Testis (tissue), 3 donors: ENCODE results near the gene SLC6A6. TPM values are rescaled to one million over a fixed set of nuclear protein-coding genes. Genes with fewer than 3 reads are reported as not detected.
A peak's percentile ranks its signal among the peaks of the same experiment; 100 is the strongest.

Experiments
- DNase-seq: peaks from one replicate; pipeline ENCODE4 v3.0.0-alpha.2; 2019
- H3K27ac ChIP-seq, 2 donors: fragments of 200-600 bp; sonication (generic); one replicate each; pipeline ENCODE4 v1.5.1; 2019
- H3K27me3 ChIP-seq: fragments of 200-600 bp; sonication (generic); one replicate; pipeline ENCODE4 v1.5.1; 2019
- H3K36me3 ChIP-seq: fragments of 200-600 bp; sonication (generic); one replicate; pipeline ENCODE4 v1.5.1; 2017; ENCODE audit warnings: low read depth; ENCODE audit errors: missing control alignments
- H3K4me1 ChIP-seq: fragments of 200-600 bp; sonication (generic); one replicate; pipeline ENCODE4 v1.5.1; 2019
- H3K4me3 ChIP-seq, 2 donors: fragments of 200-600 bp; sonication (generic); one replicate each; pipeline ENCODE4 v1.5.1; 2017 to 2019
- H3K9me3 ChIP-seq: fragments of 200-600 bp; sonication (generic); one replicate; pipeline ENCODE4 v1.5.1; 2017
- CTCF ChIP-seq, 3 experiments: fragments of 450-650 bp in 2 of 3; fragments of 200-600 bp in 1 of 3; sonication (generic) in 1 of 3; IDR thresholded peaks; one replicate each; pipeline ENCODE4 v1.5.1; 2016 to 2019; ENCODE audit warnings: antibody characterized with exemption in 3 of 3, mild to moderate bottlenecking in 2 of 3, moderate library complexity in 1 of 3
- POLR2A ChIP-seq: fragments of 450-650 bp; IDR thresholded peaks from one replicate; pipeline ENCODE4 v1.6.1; 2017; ENCODE audit warnings: antibody characterized with exemption, mild to moderate bottlenecking, moderate library complexity
- WGBS, 2 donors: methylation state at CpG; one replicate each; pipeline ENCODE4 v1.1.5; 2018; 5-methylcytosine and 5-hydroxymethylcytosine counted together
- intact Hi-C: fragments of 100-400 bp; cut with DNase I; formaldehyde crosslinking; loops from one replicate; pipeline ENCODE4 v1.15.1; 2023; ENCODE audit warnings: low total_unique reads
- polyA plus RNA-seq: library from polyadenylated mRNA; stranded (reverse); fragments of 350-450 nt; fragmentation: Illumina TruSeq; extraction: RNeasy Lipid Tissue Mini Kit (QIAGEN cat#74804); gene quantifications from one replicate; pipeline ENCODE4 v1.2.3, GENCODE V29; 2014; ENCODE audit warnings: low read depth, low replicate concordance; ENCODE audit not compliant: insufficient read depth
- total RNA-seq, 2 donors: library from RNA; depleted of rRNA; stranded (reverse); fragments of >200 nt; gene quantifications; one replicate each; pipeline ENCODE4 v1.2.3, GENCODE V29; 2016

Gene SLC6A6
- total and polyA plus RNA-seq, 3 donors from 2014 or later: 9.7 to 14.9 (median 13.7) TPM

- no peak overlapping the region for H3K27ac ChIP-seq
- no peaks in the 10 kb centered on the region for H3K9me3 ChIP-seq
- no peaks in the 10 kb centered on the region for H3K36me3 ChIP-seq
- intact Hi-C loops: no loop called here
- H3K4me3 ChIP-seq: no peak overlapping the region
- 91 to 94% methylated on average over 7 of the region's 7 CpGs for WGBS, 2 donors
- peaks cover 14% of the 10 kb centered on the region for H3K4me1 ChIP-seq
- no peak for DNase-seq
- TF ChIP-seq CTCF (IDR thresholded peaks at IDR 0.05): no peak
- TF ChIP-seq POLR2A: no peak
- no peaks in the 10 kb centered on the region for H3K27me3 ChIP-seq
Observed at GRCh38 chr3:14411988-14412387, 9.6 kb downstream of the SLC6A6 start.

- Histone ChIP-seq H3K4me1 (peaks cover 14% of the 10 kb centered on the region), H3K36me3 (no peaks in the 10 kb centered on the region), H3K27ac (no peak overlapping the region), H3K4me3 (no peak overlapping the region), H3K9me3 (no peaks in the 10 kb centered on the region), H3K27me3 (no peaks in the 10 kb centered on the region)
- TF ChIP-seq POLR2A (no peak), CTCF (IDR thresholded peaks at IDR 0.05) (no peak)
- DNase-seq: peak; percentile 43
- 40 to 52% methylated on average over 5 to 13 of the region's 13 CpGs for WGBS, 2 donors
- intact Hi-C loops: no loop called here
Observed at GRCh38 chr3:14412831-14413380, 10.5 kb downstream of the SLC6A6 start.

- 60 to 64% methylated on average over 9 to 11 of the region's 11 CpGs for WGBS, 2 donors
- DNase-seq: no peak
- H3K27ac ChIP-seq: no peak overlapping the region
- H3K36me3 ChIP-seq: no peaks in the 10 kb centered on the region
- H3K27me3 ChIP-seq: no peaks in the 10 kb centered on the region
- H3K9me3 ChIP-seq: no peaks in the 10 kb centered on the region
- no peak for TF ChIP-seq CTCF (IDR thresholded peaks at IDR 0.05)
- no peak for TF ChIP-seq POLR2A
- intact Hi-C loops: no loop called here
- no peak overlapping the region for H3K4me3 ChIP-seq
- H3K4me1 ChIP-seq: peaks cover 14% of the 10 kb centered on the region
Observed at GRCh38 chr3:14413381-14414071, 11.1 kb downstream of the SLC6A6 start.

- no peaks in the 10 kb centered on the region for H3K36me3 ChIP-seq
- H3K27me3 ChIP-seq: no peaks in the 10 kb centered on the region
- H3K9me3 ChIP-seq: no peaks in the 10 kb centered on the region
- 84 to 94% methylated on average over 4 to 5 of the region's 5 CpGs for WGBS, 2 donors
- no peak overlapping the region for H3K27ac ChIP-seq
- H3K4me3 ChIP-seq: no peak overlapping the region
- H3K4me1 ChIP-seq: peaks cover 14% of the 10 kb centered on the region
- intact Hi-C loops: no loop called here
- DNase-seq: no peak
- TF ChIP-seq POLR2A (no peak), CTCF (IDR thresholded peaks at IDR 0.05) (no peak)
Observed at GRCh38 chr3:14414846-14415464, 12.5 kb downstream of the SLC6A6 start.
